SK-N-SH (cell line): Measurements from ENCODE around the gene PTH2. TPM values are rescaled to one million over a fixed set of nuclear protein-coding genes. Genes with fewer than 3 reads are reported as not detected.

Experiments used
- CTCF ChIA-PET: fragments of 300-600, 350-600 bp; formaldehyde crosslinking; extraction: SDS; loops from one replicate; lab custom pipeline; 2021; lab: Yijun Ruan, JAX
- POLR2A ChIA-PET: fragments of 350-600 bp; sonication (Branson Sonifier 250); formaldehyde crosslinking; extraction: SDS; loops from one replicate; lab custom pipeline; 2020; ENCODE audit warnings: antibody characterized with exemption, inconsistent platforms; lab: Yijun Ruan, JAX
- DNase-seq: peaks from one replicate; pipeline ENCODE4 v3.0.0; 2012
- H2AFZ ChIP-seq: fragments of 200-600 bp; sonication (generic); 2 replicates; pipeline ENCODE4 v1.8.1; 2016; ENCODE audit warnings: antibody characterized with exemption, mild to moderate bottlenecking, low read depth
- H3F3A ChIP-seq: fragments of 200-600 bp; sonication (generic); replicated peaks from 2 replicates; pipeline ENCODE3; 2016; ENCODE audit warnings: antibody characterized with exemption, mild to moderate bottlenecking; ENCODE audit not compliant: insufficient read depth
- H3K27ac ChIP-seq, 2 experiments: fragments of 200-500 bp in 1 of 2; fragments of 200-600 bp in 1 of 2; sonication (Bioruptor generic) in 1 of 2; sonication (generic), shearing (Covaris generic) in 1 of 2; 2 replicates each; pipeline versions ENCODE4 v1.5.1 to v1.6.1; 2014 to 2016; ENCODE audit warnings: low read depth in 2 of 2, inconsistent platforms in 1 of 2, low read length in 1 of 2, mild to moderate bottlenecking in 1 of 2, mixed read lengths in 1 of 2
- H3K27me3 ChIP-seq: fragments of 200-600 bp; sonication (generic), shearing (Covaris generic); 2 replicates; pipeline ENCODE4 v1.6.1; 2016; ENCODE audit warnings: mixed run types; ENCODE audit not compliant: insufficient read depth
- H3K36me3 ChIP-seq, 2 experiments: fragments of 200-500 bp in 1 of 2; fragments of 200-600 bp in 1 of 2; sonication (Bioruptor generic) in 1 of 2; sonication (generic) in 1 of 2; replicated peaks in 1 of 2; 2 replicates each; pipeline versions ENCODE3 to v1.5.1; 2014 to 2016; ENCODE audit warnings: low read length in 1 of 2, mild to moderate bottlenecking in 1 of 2; ENCODE audit not compliant: insufficient read depth in 2 of 2, control insufficient read depth in 1 of 2
- H3K4me1 ChIP-seq, 2 experiments: fragments of 200-500 bp in 1 of 2; fragments of 200-600 bp in 1 of 2; sonication (Bioruptor generic) in 1 of 2; sonication (generic), shearing (Covaris generic) in 1 of 2; 2 replicates each; pipeline versions ENCODE4 v1.5.1 to v1.6.1; 2014 to 2016; ENCODE audit warnings: low read depth in 1 of 2, low read length in 1 of 2, mixed run types in 1 of 2; ENCODE audit not compliant: insufficient read depth in 2 of 2, control insufficient read depth in 1 of 2
- H3K4me2 ChIP-seq: fragments of 200-600 bp; sonication (generic), shearing (Covaris generic); 2 replicates; pipeline ENCODE4 v1.6.1; 2017; ENCODE audit warnings: mixed run types
- H3K4me3 ChIP-seq, 2 experiments: fragments of 200-500 bp in 1 of 2; fragments of 200-600 bp in 1 of 2; sonication (Bioruptor generic) in 1 of 2; sonication (generic), shearing (Covaris generic) in 1 of 2; 2 replicates each; pipeline versions ENCODE4 v1.5.1 to v1.8.1; 2014 to 2016; ENCODE audit warnings: low read depth in 2 of 2, inconsistent platforms in 1 of 2, low read length in 1 of 2, mild to moderate bottlenecking in 1 of 2, mixed read lengths in 1 of 2, moderate library complexity in 1 of 2
- H3K79me2 ChIP-seq: fragments of 200-600 bp; sonication (generic); 2 replicates; pipeline ENCODE4 v1.8.1; 2017; ENCODE audit warnings: mild to moderate bottlenecking; ENCODE audit not compliant: insufficient read depth
- H3K9ac ChIP-seq: fragments of 200-600 bp; sonication (generic); 2 replicates; pipeline ENCODE4 v1.6.1; 2017; ENCODE audit warnings: mixed run types
- H3K9me2 ChIP-seq: fragments of 200-600 bp; sonication (generic); 2 replicates; pipeline ENCODE4 v1.6.1; 2017; ENCODE audit warnings: mixed run types
- H3K9me3 ChIP-seq: fragments of 200-600 bp; sonication (generic); 2 replicates; pipeline ENCODE4 v1.6.1; 2017; ENCODE audit warnings: mixed run types, mild to moderate bottlenecking, moderate library complexity
- H4K20me1 ChIP-seq: fragments of 200-600 bp; sonication (generic); 2 replicates; pipeline ENCODE4 v1.6.1; 2017; ENCODE audit warnings: mild to moderate bottlenecking, mixed run types; ENCODE audit not compliant: insufficient read depth
- ELF1 ChIP-seq: IDR thresholded peaks from 2 replicates; pipeline ENCODE4 v1.4.0; 2012
- FOXJ3 ChIP-seq: sonication (generic); formaldehyde crosslinking; IDR thresholded peaks from 2 replicates; pipeline ENCODE4 v1.5.1; 2020; ENCODE audit warnings: mild to moderate bottlenecking, missing genetic modification reagents
- FOXM1 ChIP-seq: IDR thresholded peaks from 2 replicates; pipeline ENCODE4 v1.4.0; 2012; ENCODE audit warnings: low read depth, mild to moderate bottlenecking
- IRF3 ChIP-seq: fragments of 150-350 bp; IDR thresholded peaks from 2 replicates; pipeline ENCODE4 v1.6.1; 2016; ENCODE audit warnings: mild to moderate bottlenecking, low read depth, low read length
- JUND ChIP-seq: IDR thresholded peaks from 2 replicates; pipeline ENCODE4 v1.4.0; 2012
- MAX ChIP-seq: IDR thresholded peaks from 2 replicates; pipeline ENCODE4 v1.4.0; 2012; ENCODE audit warnings: low read depth
- MXI1 ChIP-seq: IDR thresholded peaks from 2 replicates; pipeline ENCODE4 v1.6.1; 2012; ENCODE audit warnings: mild to moderate bottlenecking, low read depth, low read length, improper control_type of control experiment
- NRF1 ChIP-seq: IDR thresholded peaks from 2 replicates; pipeline ENCODE4 v1.6.1; 2012; ENCODE audit warnings: low read depth, mild to moderate bottlenecking, low read length
- POLR2AphosphoS5 ChIP-seq: IDR thresholded peaks from 2 replicates; pipeline ENCODE4 v1.6.1; 2012; ENCODE audit warnings: low read depth, low read length
- REST ChIP-seq: IDR thresholded peaks from 2 replicates; pipeline ENCODE4 v1.6.1; 2012; ENCODE audit warnings: mild to moderate bottlenecking, low read depth, low read length, moderate library complexity
- RXRA ChIP-seq: IDR thresholded peaks from 2 replicates; pipeline ENCODE4 v1.4.0; 2012; ENCODE audit warnings: low read depth, mild to moderate bottlenecking, borderline replicate concordance
- SIN3A ChIP-seq: IDR thresholded peaks from 2 replicates; pipeline ENCODE4 v1.6.1; 2012; ENCODE audit warnings: low read depth, mild to moderate bottlenecking, low read length, moderate library complexity, borderline replicate concordance
- ZBTB33 ChIP-seq: IDR thresholded peaks from 2 replicates; pipeline ENCODE4 v1.4.0; 2012; ENCODE audit warnings: low read depth, borderline replicate concordance
- WGBS: methylation state at CpG from one replicate; pipeline ENCODE4 v1.1.6; 2017; ENCODE audit warnings: low lambda C conversion rate; 5-methylcytosine and 5-hydroxymethylcytosine counted together
- polyA plus RNA-seq, 3 experiments: library from polyadenylated mRNA; depleted of rRNA; stranded (reverse); fragments of >200 nt; gene quantifications; 2 replicates each; pipeline ENCODE4 v1.2.3, GENCODE V29; 2012
- TF ChIP-seq, protein P1 (sequence below): fragments of 200-600 bp; sonication (generic); IDR thresholded peaks from 2 replicates; pipeline ENCODE4 v1.6.1; 2017; ENCODE audit warnings: antibody characterized with exemption, mild to moderate bottlenecking, moderate library complexity

PTH2 gene
- polyA plus RNA-seq, 1 of the 3 experiments (the other 2 are of a cell fraction): not detected

DNA sequence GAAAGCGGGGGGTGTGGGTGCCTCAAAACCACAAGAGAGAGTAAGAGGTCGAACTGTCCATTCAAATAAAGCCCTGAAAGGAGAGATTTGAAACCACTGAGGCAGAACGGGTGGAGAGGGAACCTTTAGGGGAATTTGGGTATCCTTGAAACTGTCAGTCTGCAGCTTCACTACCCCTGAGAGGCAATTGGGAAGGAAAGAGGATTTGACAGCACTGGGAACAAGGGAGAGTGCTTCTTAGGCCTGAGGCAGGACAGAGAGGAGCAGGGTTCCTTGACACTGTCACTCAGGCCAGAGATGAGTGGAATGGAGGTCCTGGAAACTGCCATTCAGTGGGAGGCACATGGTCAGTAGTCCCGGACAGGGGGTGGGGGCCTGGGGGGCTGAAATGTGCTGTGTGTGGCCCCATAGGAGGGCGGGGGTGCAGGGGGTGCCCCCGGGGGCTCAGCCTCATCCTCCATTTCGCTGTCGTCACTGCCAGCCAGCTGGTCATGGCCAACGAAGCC, 7.0 kb upstream of the PTH2 start:
- H3K4me1 ChIP-seq: peaks cover 0 to 4% of the 10 kb centered on the region in 2 experiments; a peak in 1 of 4 replicates
- H3K9me3 ChIP-seq: no peaks in the 10 kb centered on the region
- H3K9me2 ChIP-seq: no peaks in the 10 kb centered on the region
- H3K27me3 ChIP-seq: peaks cover 98% of the 10 kb centered on the region
- no peak for DNase-seq
- H2AFZ ChIP-seq: no peak overlapping the region
- H3K4me2 ChIP-seq: no peak overlapping the region
- H3F3A ChIP-seq: peaks cover 9% of the 10 kb centered on the region
- H3K27ac ChIP-seq: no peak overlapping the region
- POLR2A ChIA-PET: no interaction called here
- H3K79me2 ChIP-seq: no peaks in the 10 kb centered on the region
- TF ChIP-seq JUND (no peak), REST (no peak), ZBTB33 (no peak), RXRA (no peak), ELF1 (no peak), MAX (no peak), FOXM1 (no peak), MXI1 (no peak), SIN3A (no peak), POLR2AphosphoS5 (no peak), IRF3 (no peak), FOXJ3 (no peak), NRF1 (no peak)
- TF ChIP-seq, protein P1, sequence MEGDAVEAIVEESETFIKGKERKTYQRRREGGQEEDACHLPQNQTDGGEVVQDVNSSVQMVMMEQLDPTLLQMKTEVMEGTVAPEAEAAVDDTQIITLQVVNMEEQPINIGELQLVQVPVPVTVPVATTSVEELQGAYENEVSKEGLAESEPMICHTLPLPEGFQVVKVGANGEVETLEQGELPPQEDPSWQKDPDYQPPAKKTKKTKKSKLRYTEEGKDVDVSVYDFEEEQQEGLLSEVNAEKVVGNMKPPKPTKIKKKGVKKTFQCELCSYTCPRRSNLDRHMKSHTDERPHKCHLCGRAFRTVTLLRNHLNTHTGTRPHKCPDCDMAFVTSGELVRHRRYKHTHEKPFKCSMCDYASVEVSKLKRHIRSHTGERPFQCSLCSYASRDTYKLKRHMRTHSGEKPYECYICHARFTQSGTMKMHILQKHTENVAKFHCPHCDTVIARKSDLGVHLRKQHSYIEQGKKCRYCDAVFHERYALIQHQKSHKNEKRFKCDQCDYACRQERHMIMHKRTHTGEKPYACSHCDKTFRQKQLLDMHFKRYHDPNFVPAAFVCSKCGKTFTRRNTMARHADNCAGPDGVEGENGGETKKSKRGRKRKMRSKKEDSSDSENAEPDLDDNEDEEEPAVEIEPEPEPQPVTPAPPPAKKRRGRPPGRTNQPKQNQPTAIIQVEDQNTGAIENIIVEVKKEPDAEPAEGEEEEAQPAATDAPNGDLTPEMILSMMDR: no peak
- H4K20me1 ChIP-seq: no peaks in the 10 kb centered on the region
- CTCF ChIA-PET: interaction anchor here (1.1 to 6.2 kb wide), 4 partner anchors 10 to 46 kb away, joined by 3 to 51 read pairs (median 10); no protein-coding TSS in a partner anchor
- no peak overlapping the region for H3K9ac ChIP-seq
- 40% methylated on average over 6 of the region's 9 CpGs for WGBS
- H3K36me3 ChIP-seq: no peaks in the 10 kb centered on the region
- H3K4me3 ChIP-seq: no peak overlapping the region
